ENCODE data around the gene NPEPL1.

The NPEPL1 gene

DNA sequence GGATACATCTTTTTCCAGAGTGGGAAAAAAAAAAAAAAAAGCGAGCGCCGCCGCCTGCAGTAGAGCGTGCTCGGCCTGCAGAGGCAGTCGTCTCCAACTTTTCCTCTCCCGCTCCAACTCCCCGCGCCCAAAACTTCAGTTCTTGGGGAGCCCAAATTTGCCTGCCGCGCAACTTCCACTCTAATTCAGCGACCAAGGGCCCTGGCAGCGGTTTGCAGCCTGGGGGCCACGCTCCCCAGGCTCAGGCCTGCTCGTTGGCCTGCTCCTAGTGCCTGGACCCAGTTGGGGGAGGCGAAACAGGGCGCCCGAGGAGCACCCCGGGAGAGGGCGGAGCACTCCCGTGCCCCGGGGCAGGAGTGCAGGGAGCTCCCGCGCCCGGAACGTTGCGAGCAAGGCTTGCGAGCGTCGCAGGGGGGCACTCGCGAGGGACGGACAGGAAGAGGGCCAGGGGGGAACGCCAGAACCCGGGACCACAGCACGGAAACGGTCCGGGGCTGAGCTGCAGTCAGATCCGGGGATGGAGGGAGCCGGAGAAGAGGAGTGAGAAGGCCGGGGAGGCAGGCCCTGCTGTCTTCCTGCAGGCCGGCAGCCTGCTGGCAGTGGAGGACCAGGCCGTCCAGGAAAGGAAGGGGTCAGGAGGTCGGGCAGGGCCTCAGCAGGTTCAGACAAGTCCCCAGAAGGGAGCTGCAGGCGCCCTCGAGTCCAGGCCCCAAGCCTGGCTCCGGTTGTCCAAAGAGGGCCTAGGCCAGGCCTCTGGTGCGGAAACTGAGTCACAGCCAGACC lies 41.6 kb upstream of the NPEPL1 start, which contains the start of gene STX16:
Gene STX16, plus strand, starts transcription at position 508 of the 783 bp plus-strand sequence. CDS start 724 bp downstream, outside the sequence.
- Histone ChIP-seq H3K4me3 (ENCODE audit: low read depth in 1 of 2, low read length in 2 of 2) (peak within 1 kb of the TSS; percentile 87 to 100), H3K36me3 (ENCODE audit: insufficient read depth, low read length) (peaks cover 6% of the 10 kb centered on the region), H3K4me1 (ENCODE audit: insufficient read depth, low read length) (peaks cover 44% of the 10 kb centered on the region), H3K9me3 (ENCODE audit: low read length) (no peaks in the 10 kb centered on the region), H3K27me3 (ENCODE audit: control insufficient read depth in 1 of 2, insufficient read depth in 2 of 2, low read length in 2 of 2) (no peaks in the 10 kb centered on the region), H3K9ac (ENCODE audit: low read length) (peak within 1 kb of the TSS; percentile 94), H3K27ac (ENCODE audit: low read depth, low read length) (peak within 1 kb of the TSS; percentile 95)

DNA sequence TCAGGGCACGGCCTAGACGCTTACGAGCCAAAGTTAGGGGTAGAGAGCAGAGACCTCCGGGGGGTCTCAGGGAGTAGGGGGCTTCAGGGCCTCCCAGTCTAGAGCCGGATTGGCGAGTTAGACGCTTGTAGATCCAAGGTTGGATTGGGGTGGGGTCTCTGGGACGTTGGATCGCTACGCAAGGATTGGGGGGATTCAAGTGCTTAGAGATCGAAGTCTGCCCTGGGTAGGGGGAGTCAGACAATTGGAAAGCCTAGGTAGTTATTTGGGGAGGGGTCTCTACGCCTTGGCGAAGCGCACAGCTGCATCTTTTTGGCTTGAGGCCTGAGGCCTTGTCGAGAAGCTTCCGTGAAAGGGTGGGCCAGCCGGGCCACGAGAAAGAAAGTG lies 41.0 kb upstream of the NPEPL1 start:
- no peaks in the 10 kb centered on the region for H3K9me3 ChIP-seq (ENCODE audit: low read length)
- H3K4me3 ChIP-seq (ENCODE audit: low read depth in 1 of 2, low read length in 2 of 2) = peak overlapping the region; percentile 87 to 100
- H3K4me1 ChIP-seq (ENCODE audit: insufficient read depth, low read length) = peaks cover 50% of the 10 kb centered on the region
- peaks cover 6% of the 10 kb centered on the region for H3K36me3 ChIP-seq (ENCODE audit: insufficient read depth, low read length)
- H3K27me3 ChIP-seq (ENCODE audit: control insufficient read depth in 1 of 2, insufficient read depth in 2 of 2, low read length in 2 of 2) = no peaks in the 10 kb centered on the region
- peak overlapping the region; percentile 95 for H3K27ac ChIP-seq (ENCODE audit: low read depth, low read length)
- H3K9ac ChIP-seq (ENCODE audit: low read length) = peak overlapping the region; percentile 94

GRCh38 chr20:58651946-58652605 lies 40.5 kb upstream of the NPEPL1 start:
- Histone ChIP-seq H3K9ac (ENCODE audit: low read length) (peak overlapping the region; percentile 94), H3K4me1 (ENCODE audit: insufficient read depth, low read length) (peaks cover 50% of the 10 kb centered on the region), H3K27ac (ENCODE audit: low read depth, low read length) (peak overlapping the region; percentile 95)

GRCh38 chr20:58652606-58653294 lies 39.9 kb upstream of the NPEPL1 start:
- Histone ChIP-seq H3K27me3 (ENCODE audit: control insufficient read depth in 1 of 2, insufficient read depth in 2 of 2, low read length in 2 of 2) (no peaks in the 10 kb centered on the region), H3K27ac (ENCODE audit: low read depth, low read length) (peak overlapping the region; percentile 95), H3K4me3 (ENCODE audit: low read depth in 1 of 2, low read length in 2 of 2) (peak overlapping the region; percentile 87 to 100), H3K9me3 (ENCODE audit: low read length) (no peaks in the 10 kb centered on the region), H3K4me1 (ENCODE audit: insufficient read depth, low read length) (peaks cover 49% of the 10 kb centered on the region), H3K9ac (ENCODE audit: low read length) (peak overlapping the region; percentile 94), H3K36me3 (ENCODE audit: insufficient read depth, low read length) (peaks cover 6% of the 10 kb centered on the region)

More at GRCh38 chr20:58651946-58652605, 40.5 kb upstream of the NPEPL1 start:
- Histone ChIP-seq H3K4me3 (ENCODE audit: low read depth in 1 of 2, low read length in 2 of 2) (peak overlapping the region; percentile 87 to 100), H3K9me3 (ENCODE audit: low read length) (no peaks in the 10 kb centered on the region), H3K27me3 (ENCODE audit: control insufficient read depth in 1 of 2, insufficient read depth in 2 of 2, low read length in 2 of 2) (no peaks in the 10 kb centered on the region), H3K36me3 (ENCODE audit: insufficient read depth, low read length) (peaks cover 6% of the 10 kb centered on the region)

DNA sequence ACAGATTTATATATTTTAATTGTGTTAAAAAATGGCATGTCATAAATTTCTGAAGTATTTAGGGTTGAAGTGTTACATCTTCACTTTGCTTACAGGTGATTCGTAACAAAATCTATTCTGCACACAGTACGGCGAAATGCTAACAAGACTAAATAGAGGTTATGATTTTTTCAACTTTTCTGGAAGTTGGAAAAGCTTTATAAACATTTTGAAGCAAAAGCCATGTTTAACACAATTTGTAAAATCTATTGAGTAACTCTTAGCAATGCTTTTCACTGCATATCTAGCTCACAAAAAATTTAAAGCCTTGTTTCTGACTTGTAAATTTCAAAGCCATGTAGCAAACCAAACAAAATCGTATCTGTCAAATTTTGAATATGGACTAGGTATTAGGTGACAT lies 38.3 kb upstream of the NPEPL1 start:
- Histone ChIP-seq H3K4me3 (ENCODE audit: low read depth in 1 of 2, low read length in 2 of 2) (no peak overlapping the region), H3K36me3 (ENCODE audit: insufficient read depth, low read length) (peaks cover 6% of the 10 kb centered on the region), H3K9me3 (ENCODE audit: low read length) (no peaks in the 10 kb centered on the region), H3K4me1 (ENCODE audit: insufficient read depth, low read length) (peaks cover 46% of the 10 kb centered on the region), H3K27me3 (ENCODE audit: control insufficient read depth in 1 of 2, insufficient read depth in 2 of 2, low read length in 2 of 2) (no peaks in the 10 kb centered on the region), H3K27ac (ENCODE audit: low read depth, low read length) (no peak overlapping the region), H3K9ac (ENCODE audit: low read length) (no peak overlapping the region)

GRCh38 chr20:58655328-58656107 lies 37.1 kb upstream of the NPEPL1 start:
- Histone ChIP-seq H3K9me3 (ENCODE audit: low read length) (no peaks in the 10 kb centered on the region), H3K9ac (ENCODE audit: low read length) (no peak overlapping the region), H3K4me3 (ENCODE audit: low read depth in 1 of 2, low read length in 2 of 2) (no peak overlapping the region), H3K27me3 (ENCODE audit: control insufficient read depth in 1 of 2, insufficient read depth in 2 of 2, low read length in 2 of 2) (no peaks in the 10 kb centered on the region), H3K36me3 (ENCODE audit: insufficient read depth, low read length) (peaks cover 10% of the 10 kb centered on the region), H3K4me1 (ENCODE audit: insufficient read depth, low read length) (peaks cover 46% of the 10 kb centered on the region), H3K27ac (ENCODE audit: low read depth, low read length) (no peak overlapping the region)

DNA sequence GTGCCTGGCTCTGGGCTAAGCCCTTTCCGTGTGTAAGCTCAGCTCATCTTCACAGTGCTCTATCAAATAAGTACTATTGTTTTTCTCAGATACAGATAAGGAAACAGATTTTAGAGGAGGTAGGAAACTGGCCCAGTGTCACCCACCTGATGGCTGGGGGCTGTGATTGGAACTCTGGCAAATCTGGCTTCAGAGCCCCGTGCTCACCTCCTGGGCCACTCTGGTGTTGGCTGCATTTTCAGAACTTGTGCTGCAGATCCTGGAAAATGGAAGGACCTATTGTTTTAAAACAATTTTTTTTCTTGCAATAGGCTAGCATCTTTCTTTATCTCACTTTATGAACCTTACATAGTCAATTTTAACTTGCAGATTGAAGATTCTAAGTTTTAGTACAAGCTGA lies 35.8 kb upstream of the NPEPL1 start:
- Histone ChIP-seq H3K27ac (ENCODE audit: low read depth, low read length) (no peak overlapping the region), H3K4me1 (ENCODE audit: insufficient read depth, low read length) (peaks cover 46% of the 10 kb centered on the region), H3K9ac (ENCODE audit: low read length) (no peak overlapping the region), H3K36me3 (ENCODE audit: insufficient read depth, low read length) (peaks cover 14% of the 10 kb centered on the region), H3K4me3 (ENCODE audit: low read depth in 1 of 2, low read length in 2 of 2) (no peak overlapping the region), H3K27me3 (ENCODE audit: control insufficient read depth in 1 of 2, insufficient read depth in 2 of 2, low read length in 2 of 2) (no peaks in the 10 kb centered on the region), H3K9me3 (ENCODE audit: low read length) (no peaks in the 10 kb centered on the region)

DNA sequence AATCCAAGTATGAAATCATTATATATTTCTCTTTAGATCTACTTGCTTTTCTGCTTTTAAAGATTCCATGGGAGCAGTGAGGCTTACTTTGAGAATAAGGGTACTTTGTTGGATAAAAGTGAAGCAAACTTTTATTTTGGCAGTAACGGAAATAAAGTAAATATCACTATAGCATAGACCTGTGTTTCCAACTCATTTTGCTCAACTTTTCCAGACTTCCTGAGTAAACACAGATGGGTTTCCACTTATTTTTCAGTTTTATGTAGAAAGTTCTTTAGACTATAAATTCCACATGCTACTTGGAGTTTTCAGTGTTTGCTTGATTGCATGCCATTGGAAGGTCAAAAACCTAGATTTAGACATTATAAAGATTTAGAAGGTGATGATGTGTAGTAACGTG lies 35.3 kb upstream of the NPEPL1 start:
- no peaks in the 10 kb centered on the region for H3K9me3 ChIP-seq (ENCODE audit: low read length)
- peaks cover 46% of the 10 kb centered on the region for H3K4me1 ChIP-seq (ENCODE audit: insufficient read depth, low read length)
- H3K4me3 ChIP-seq (ENCODE audit: low read depth in 1 of 2, low read length in 2 of 2) = no peak overlapping the region
- no peak overlapping the region for H3K9ac ChIP-seq (ENCODE audit: low read length)
- no peaks in the 10 kb centered on the region for H3K27me3 ChIP-seq (ENCODE audit: control insufficient read depth in 1 of 2, insufficient read depth in 2 of 2, low read length in 2 of 2)
- H3K36me3 ChIP-seq (ENCODE audit: insufficient read depth, low read length) = peaks cover 18% of the 10 kb centered on the region
- H3K27ac ChIP-seq (ENCODE audit: low read depth, low read length) = no peak overlapping the region

DNA sequence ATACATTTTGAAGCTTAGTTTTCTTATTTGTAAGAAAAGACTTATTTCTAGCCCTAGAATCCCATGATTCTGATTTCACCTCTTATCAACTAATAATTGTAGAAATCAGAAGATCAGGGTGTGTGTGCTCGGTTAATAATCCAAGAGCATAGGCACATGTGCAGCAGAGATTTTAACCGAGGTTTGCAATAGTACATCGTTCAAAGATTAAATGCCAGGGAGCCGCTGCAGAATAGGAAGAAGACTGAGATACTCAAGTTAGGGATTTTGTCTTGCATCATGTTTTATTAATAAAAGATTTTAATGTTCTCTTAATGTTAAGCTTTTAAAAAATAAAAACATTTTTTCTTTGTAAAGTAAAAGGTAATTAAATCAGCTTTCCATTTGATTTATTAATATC lies 34.6 kb upstream of the NPEPL1 start:
- Histone ChIP-seq H3K9ac (ENCODE audit: low read length) (no peak overlapping the region), H3K9me3 (ENCODE audit: low read length) (no peaks in the 10 kb centered on the region), H3K27me3 (ENCODE audit: control insufficient read depth in 1 of 2, insufficient read depth in 2 of 2, low read length in 2 of 2) (no peaks in the 10 kb centered on the region), H3K4me1 (ENCODE audit: insufficient read depth, low read length) (peaks cover 43% of the 10 kb centered on the region), H3K27ac (ENCODE audit: low read depth, low read length) (no peak overlapping the region), H3K4me3 (ENCODE audit: low read depth in 1 of 2, low read length in 2 of 2) (no peak overlapping the region), H3K36me3 (ENCODE audit: insufficient read depth, low read length) (peaks cover 18% of the 10 kb centered on the region)

GRCh38 chr20:58658760-58659159 lies 33.8 kb upstream of the NPEPL1 start:
- no peaks in the 10 kb centered on the region for H3K27me3 ChIP-seq (ENCODE audit: control insufficient read depth in 1 of 2, insufficient read depth in 2 of 2, low read length in 2 of 2)
- H3K9me3 ChIP-seq (ENCODE audit: low read length) = no peaks in the 10 kb centered on the region
- H3K4me3 ChIP-seq (ENCODE audit: low read depth in 1 of 2, low read length in 2 of 2) = no peak overlapping the region
- H3K4me1 ChIP-seq (ENCODE audit: insufficient read depth, low read length) = peaks cover 35% of the 10 kb centered on the region
- peaks cover 18% of the 10 kb centered on the region for H3K36me3 ChIP-seq (ENCODE audit: insufficient read depth, low read length)
- no peak overlapping the region for H3K9ac ChIP-seq (ENCODE audit: low read length)
- H3K27ac ChIP-seq (ENCODE audit: low read depth, low read length) = no peak overlapping the region

DNA sequence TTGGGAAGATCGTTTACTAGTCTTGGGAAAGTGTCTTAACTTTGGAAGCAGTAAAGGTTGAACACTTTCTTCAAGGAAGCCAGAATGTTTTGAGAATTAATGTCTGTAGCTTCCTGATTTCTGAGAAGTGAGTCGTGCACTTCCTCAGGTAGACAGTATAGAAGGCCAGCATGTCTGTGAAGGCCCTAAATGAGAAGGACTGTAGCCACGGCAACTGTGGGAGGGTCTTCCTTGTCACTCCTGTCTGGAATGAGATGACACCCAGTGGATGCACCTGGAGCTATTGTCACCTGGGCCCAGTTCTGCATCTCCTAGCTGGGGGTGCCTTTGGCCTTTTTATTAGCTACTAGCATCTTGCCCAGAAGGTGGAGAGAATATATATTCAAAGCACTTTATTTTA lies 32.8 kb upstream of the NPEPL1 start:
- H3K9me3 ChIP-seq (ENCODE audit: low read length) = no peaks in the 10 kb centered on the region
- H3K4me1 ChIP-seq (ENCODE audit: insufficient read depth, low read length) = peaks cover 29% of the 10 kb centered on the region
- no peak overlapping the region for H3K4me3 ChIP-seq (ENCODE audit: low read depth in 1 of 2, low read length in 2 of 2)
- no peaks in the 10 kb centered on the region for H3K27me3 ChIP-seq (ENCODE audit: control insufficient read depth in 1 of 2, insufficient read depth in 2 of 2, low read length in 2 of 2)
- no peak overlapping the region for H3K9ac ChIP-seq (ENCODE audit: low read length)
- peaks cover 18% of the 10 kb centered on the region for H3K36me3 ChIP-seq (ENCODE audit: insufficient read depth, low read length)
- H3K27ac ChIP-seq (ENCODE audit: low read depth, low read length) = no peak overlapping the region
